PC-9 (cell line): ENCODE results near the gene SND1. TPM values are rescaled to one million over a fixed set of nuclear protein-coding genes. Genes with fewer than 3 reads are reported as not detected.

Source experiments
- BruUV-seq: library from RNA; stranded (reverse); fragments of 400-500 nt; replicated peaks from 2 replicates; lab custom pipeline; 2021; lab: Mats Ljungman, UMichigan
- CTCF ChIA-PET: fragments of 300-600 bp; sonication (Branson Sonifier 250); formaldehyde crosslinking; loops from one replicate; lab custom pipeline; 2022; ENCODE audit warnings: antibody characterized with exemption; lab: Charles Lee
- POLR2A ChIA-PET: fragments of 300-600 bp; sonication (Branson Sonifier 250); formaldehyde crosslinking; loops from one replicate; lab custom pipeline; 2022; ENCODE audit warnings: antibody characterized with exemption; ENCODE audit not compliant: unreplicated experiment; lab: Charles Lee
- DNase-seq, 2 experiments: peaks; one replicate each; pipeline versions ENCODE4 v3.0.0 to v3.0.0-alpha.2; 2015 to 2022; ENCODE audit warnings: mixed read lengths in 1 of 2
- H2AFZ ChIP-seq: fragments of 200-600 bp; sonication (generic); 2 replicates; pipeline ENCODE4 v1.8.1; 2017; ENCODE audit warnings: antibody characterized with exemption
- H3F3A ChIP-seq: fragments of 200-600 bp; sonication (generic); 2 replicates; pipeline ENCODE4 v1.8.1; 2017; ENCODE audit warnings: antibody characterized with exemption, mild to moderate bottlenecking, low read depth; ENCODE audit not compliant: insufficient read depth
- H3K27ac ChIP-seq: fragments of 200-600 bp; sonication (generic); 2 replicates; pipeline ENCODE4 v1.6.1; 2016; ENCODE audit warnings: mixed run types
- H3K27me3 ChIP-seq: fragments of 200-600 bp; sonication (generic); 2 replicates; pipeline ENCODE4 v1.6.1; 2016; ENCODE audit warnings: low read depth, mixed run types; ENCODE audit not compliant: insufficient read depth
- H3K36me3 ChIP-seq: fragments of 200-600 bp; sonication (generic); 2 replicates; pipeline ENCODE4 v1.6.1; 2016; ENCODE audit warnings: low read depth, mixed run types
- H3K4me1 ChIP-seq: fragments of 200-600 bp; sonication (generic); replicated peaks from 2 replicates; pipeline ENCODE4 v1.6.1; 2016; ENCODE audit warnings: mixed run types; ENCODE audit not compliant: insufficient read depth
- H3K4me2 ChIP-seq: fragments of 200-600 bp; sonication (generic); 2 replicates; pipeline ENCODE4 v1.6.1; 2017; ENCODE audit warnings: mixed run types
- H3K4me3 ChIP-seq: fragments of 200-600 bp; sonication (generic); 2 replicates; pipeline ENCODE4 v1.6.1; 2016; ENCODE audit warnings: mixed run types
- H3K79me2 ChIP-seq: fragments of 200-600 bp; sonication (generic); 2 replicates; pipeline ENCODE4 v1.6.1; 2017; ENCODE audit warnings: low read depth, mixed run types
- H3K9me2 ChIP-seq: fragments of 200-600 bp; sonication (generic); 2 replicates; pipeline ENCODE4 v1.8.1; 2017; ENCODE audit warnings: mild to moderate bottlenecking; ENCODE audit not compliant: insufficient read depth
- H3K9me3 ChIP-seq: fragments of 200-600 bp; sonication (generic); 2 replicates; pipeline ENCODE4 v1.8.1; 2016; ENCODE audit warnings: low read depth; ENCODE audit not compliant: insufficient read depth
- H4K20me1 ChIP-seq: fragments of 200-600 bp; sonication (generic); 2 replicates; pipeline ENCODE4 v1.8.1; 2017; ENCODE audit not compliant: insufficient read depth
- EZH2 ChIP-seq: fragments of 200-600 bp; sonication (generic); IDR thresholded peaks from 2 replicates; pipeline ENCODE4 v1.8.0; 2017; ENCODE audit warnings: antibody characterized with exemption, low read depth
- intact Hi-C: fragments of 100-400 bp; cut with micrococcal nuclease; formaldehyde crosslinking; loops from one replicate; pipeline ENCODE4 v1.10.0; 2022; ENCODE audit not compliant: unreplicated experiment
- total RNA-seq: library from RNA; stranded (reverse); gene quantifications from 2 replicates; pipeline ENCODE4 v1.2.3, GENCODE V29; 2021
- TF ChIP-seq, protein P1 (sequence below): fragments of 200-600 bp; sonication (generic); conservative IDR thresholded peaks from 2 replicates; pipeline ENCODE4 v1.6.1; 2017; ENCODE audit warnings: mixed run types, antibody characterized with exemption, mild to moderate bottlenecking, moderate library complexity

Gene SND1
- total RNA-seq, 1 experiment from 2014 or later, result 273 TPM

GRCh38 chr7:127920787-127921438 lies 268.9 kb downstream of the SND1 start:
- Histone ChIP-seq H3K4me3 (no peak overlapping the region), H3K9me3 (no peaks in the 10 kb centered on the region), H2AFZ (no peak overlapping the region), H3K79me2 (0 out of 2 replicates have a peak, but pooled peaks cover 7% of the 10 kb centered on the region), H3F3A (no peaks in the 10 kb centered on the region; the same call in 1 of the 2 replicates), H3K4me2 (no peak overlapping the region), H3K27ac (no peak overlapping the region), H3K9me2 (no peaks in the 10 kb centered on the region), H4K20me1 (peaks cover 8% of the 10 kb centered on the region; the same call in 1 of the 2 replicates), H3K27me3 (no peaks in the 10 kb centered on the region), H3K36me3 (0 out of 2 replicates have a peak, but pooled peaks cover 3% of the 10 kb centered on the region), H3K4me1 (no peaks in the 10 kb centered on the region)
- ChIA-PET CTCF (no interaction called here), POLR2A (interaction anchor here (0.6 to 0.7 kb wide), 2 partner anchors 24 to 162 kb away, joined by 3 read pairs; no protein-coding TSS in a partner anchor)
- no peak for DNase-seq
- intact Hi-C loops, result no loop called here
- no TSS peak for BruUV-seq
- TF ChIP-seq, protein P1, sequence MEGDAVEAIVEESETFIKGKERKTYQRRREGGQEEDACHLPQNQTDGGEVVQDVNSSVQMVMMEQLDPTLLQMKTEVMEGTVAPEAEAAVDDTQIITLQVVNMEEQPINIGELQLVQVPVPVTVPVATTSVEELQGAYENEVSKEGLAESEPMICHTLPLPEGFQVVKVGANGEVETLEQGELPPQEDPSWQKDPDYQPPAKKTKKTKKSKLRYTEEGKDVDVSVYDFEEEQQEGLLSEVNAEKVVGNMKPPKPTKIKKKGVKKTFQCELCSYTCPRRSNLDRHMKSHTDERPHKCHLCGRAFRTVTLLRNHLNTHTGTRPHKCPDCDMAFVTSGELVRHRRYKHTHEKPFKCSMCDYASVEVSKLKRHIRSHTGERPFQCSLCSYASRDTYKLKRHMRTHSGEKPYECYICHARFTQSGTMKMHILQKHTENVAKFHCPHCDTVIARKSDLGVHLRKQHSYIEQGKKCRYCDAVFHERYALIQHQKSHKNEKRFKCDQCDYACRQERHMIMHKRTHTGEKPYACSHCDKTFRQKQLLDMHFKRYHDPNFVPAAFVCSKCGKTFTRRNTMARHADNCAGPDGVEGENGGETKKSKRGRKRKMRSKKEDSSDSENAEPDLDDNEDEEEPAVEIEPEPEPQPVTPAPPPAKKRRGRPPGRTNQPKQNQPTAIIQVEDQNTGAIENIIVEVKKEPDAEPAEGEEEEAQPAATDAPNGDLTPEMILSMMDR, result no peak
- no peak for TF ChIP-seq EZH2

DNA sequence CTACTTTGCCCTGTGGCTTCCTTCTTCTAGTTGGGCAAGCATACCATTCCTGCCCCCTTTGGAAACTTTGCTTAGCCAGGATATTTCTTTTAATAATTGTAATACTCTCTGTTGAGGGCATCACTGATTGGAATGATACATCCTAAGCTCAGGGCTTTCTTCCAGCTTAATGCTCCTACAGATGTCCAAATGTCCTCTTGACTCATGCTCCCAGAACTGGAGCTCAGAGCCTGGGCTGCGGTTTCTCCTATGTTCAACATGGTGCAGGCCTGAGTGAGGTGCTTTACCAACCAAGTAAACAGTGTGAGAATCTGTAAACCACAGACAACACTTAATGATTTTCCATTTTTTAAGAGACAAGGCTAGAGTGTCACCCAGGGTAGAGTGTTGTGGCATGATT lies 270.7 kb downstream of the SND1 start:
- no TSS peak for BruUV-seq
- POLR2A ChIA-PET, result no interaction called here
- intact Hi-C loops, result no loop called here
- no peak for TF ChIP-seq EZH2
- TF ChIP-seq, protein P1, result no peak
- DNase-seq, result no peak
- Histone ChIP-seq H3K27me3 (no peaks in the 10 kb centered on the region), H3K27ac (no peak overlapping the region), H3K4me2 (no peak overlapping the region), H4K20me1 (peaks cover 3% of the 10 kb centered on the region; the same call in 1 of the 2 replicates), H2AFZ (no peak overlapping the region), H3K36me3 (0 out of 2 replicates have a peak, but pooled peaks cover 3% of the 10 kb centered on the region), H3K79me2 (no peaks in the 10 kb centered on the region), H3K9me3 (no peaks in the 10 kb centered on the region), H3F3A (no peaks in the 10 kb centered on the region), H3K4me1 (no peaks in the 10 kb centered on the region), H3K9me2 (no peaks in the 10 kb centered on the region), H3K4me3 (no peak overlapping the region)
- CTCF ChIA-PET, result no interaction called here

GRCh38 chr7:127924874-127925273 lies 272.9 kb downstream of the SND1 start:
- ChIA-PET CTCF (interaction anchor here (0.6 kb wide), 1 partner anchor 211 kb away, joined by 8 read pairs; no protein-coding TSS in a partner anchor), POLR2A (no interaction called here)
- BruUV-seq, result no TSS peak
- Histone ChIP-seq H2AFZ (no peak overlapping the region), H3K9me2 (no peaks in the 10 kb centered on the region), H3K4me3 (no peak overlapping the region), H3K27ac (no peak overlapping the region), H3K4me2 (no peak overlapping the region), H3K4me1 (no peaks in the 10 kb centered on the region), H3K27me3 (no peaks in the 10 kb centered on the region), H3F3A (no peaks in the 10 kb centered on the region), H3K36me3 (no peaks in the 10 kb centered on the region), H4K20me1 (no peaks in the 10 kb centered on the region), H3K79me2 (no peaks in the 10 kb centered on the region), H3K9me3 (no peaks in the 10 kb centered on the region)
- intact Hi-C loops, result no loop called here
- TF ChIP-seq EZH2, result no peak
- TF ChIP-seq, protein P1, result no peak
- no peak for DNase-seq
